DOHH2 (cell line): ENCODE results near the gene ZCWPW1.

Experiments
- H3F3A ChIP-seq: fragments of 200-600 bp; sonication (generic), shearing (Covaris generic); 2 replicates; pipeline ENCODE4 v1.6.0; 2016; ENCODE audit warnings: antibody characterized with exemption, mild to moderate bottlenecking; ENCODE audit not compliant: control insufficient read depth, insufficient read depth
- H3K27ac ChIP-seq: fragments of 200-600 bp; sonication (generic); 2 replicates; pipeline ENCODE4 v1.5.1; 2014; ENCODE audit warnings: low read depth, mild to moderate bottlenecking, low read length, moderate library complexity
- H3K27me3 ChIP-seq: fragments of 200-600 bp; sonication (generic); 2 replicates; pipeline ENCODE4 v1.6.1; 2014; ENCODE audit warnings: mild to moderate bottlenecking, low read length, mixed read lengths; ENCODE audit not compliant: control insufficient read depth
- H3K36me3 ChIP-seq: fragments of 200-600 bp; sonication (generic); 2 replicates; pipeline ENCODE4 v1.6.1; 2014; ENCODE audit warnings: mild to moderate bottlenecking, low read length, moderate library complexity, mixed read lengths; ENCODE audit not compliant: control insufficient read depth
- H3K4me1 ChIP-seq: fragments of 200-600 bp; sonication (generic); 2 replicates; pipeline ENCODE4 v1.6.1; 2014; ENCODE audit warnings: mild to moderate bottlenecking, low read length, mixed read lengths; ENCODE audit not compliant: control insufficient read depth
- H3K4me2 ChIP-seq: fragments of 200-600 bp; sonication (generic); 2 replicates; pipeline ENCODE4 v1.6.0; 2014; ENCODE audit warnings: mild to moderate bottlenecking, low read length, moderate library complexity
- H3K4me3 ChIP-seq: fragments of 200-600 bp; sonication (generic); 2 replicates; pipeline ENCODE4 v1.5.1; 2014; ENCODE audit warnings: mild to moderate bottlenecking, low read length, mixed read lengths
- H3K79me2 ChIP-seq: fragments of 200-600 bp; sonication (generic); 2 replicates; pipeline ENCODE4 v1.6.1; 2014; ENCODE audit warnings: mild to moderate bottlenecking, low read length, mixed read lengths; ENCODE audit not compliant: control insufficient read depth
- H3K9me2 ChIP-seq: fragments of 200-600 bp; sonication (generic); replicated peaks from 2 replicates; pipeline ENCODE4 v1.6.1; 2014; ENCODE audit warnings: mild to moderate bottlenecking, low read length, mixed read lengths; ENCODE audit not compliant: control insufficient read depth
- H3K9me3 ChIP-seq: fragments of 200-600 bp; sonication (generic); 2 replicates; pipeline ENCODE4 v1.6.1; 2014; ENCODE audit warnings: antibody characterized with exemption, low read length, mixed read lengths; ENCODE audit not compliant: control insufficient read depth, insufficient read depth
- H4K20me1 ChIP-seq: fragments of 200-600 bp; sonication (generic); 2 replicates; pipeline ENCODE4 v1.6.0; 2014; ENCODE audit warnings: low read depth, mild to moderate bottlenecking, antibody characterized with exemption, low read length, moderate library complexity; ENCODE audit not compliant: control insufficient read depth, insufficient read depth
- EZH2phosphoT487 ChIP-seq: fragments of 200-600 bp; sonication (generic); IDR thresholded peaks from 2 replicates; pipeline ENCODE4 v1.6.1; 2017; ENCODE audit warnings: borderline replicate concordance, mild to moderate bottlenecking, antibody characterized with exemption, low read length, moderate library complexity, mixed read lengths
- TF ChIP-seq, protein P1 (sequence below): fragments of 200-600 bp; sonication (generic); IDR thresholded peaks from one replicate; pipeline ENCODE4 v1.5.1; 2014; ENCODE audit warnings: antibody characterized with exemption, mild to moderate bottlenecking, low read depth, low read length; ENCODE audit not compliant: poor library complexity, severe bottlenecking

The ZCWPW1 gene

DNA sequence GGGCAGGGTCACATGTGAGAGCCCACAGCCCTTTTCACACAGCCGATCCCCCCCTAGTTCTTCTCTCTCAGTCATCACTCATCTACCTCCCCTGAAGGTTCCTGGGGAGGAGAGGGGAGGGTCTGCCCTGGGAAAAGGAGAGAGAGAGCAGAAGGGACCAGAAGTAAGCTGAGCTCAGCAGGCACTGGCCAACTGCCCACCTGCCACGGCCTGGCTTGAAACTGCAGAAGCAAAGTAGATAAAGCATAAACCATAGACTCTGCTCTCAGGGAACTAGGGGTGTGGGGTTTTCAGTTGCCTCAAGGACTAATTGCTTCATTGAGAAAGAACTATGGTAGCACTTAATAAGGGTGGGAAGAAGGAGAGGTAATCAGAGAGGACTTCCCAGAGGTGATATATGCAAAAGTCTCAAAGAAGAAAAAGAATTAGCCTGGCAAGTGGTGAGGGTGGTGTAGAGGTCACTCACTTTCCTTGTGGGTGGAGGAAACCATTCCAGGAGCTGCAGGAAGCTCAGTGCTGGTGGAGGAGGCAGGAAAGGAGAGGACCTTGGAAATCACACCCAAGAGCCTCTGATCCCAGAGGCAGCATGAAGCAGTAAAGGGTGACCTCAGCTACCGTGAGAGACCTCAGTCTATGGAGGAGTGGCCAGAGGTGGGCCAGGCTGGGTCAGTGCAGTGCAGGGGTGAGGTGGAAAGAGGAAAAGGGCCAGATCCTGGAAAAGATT is 38.1 kb downstream of the ZCWPW1 start:
- no peaks in the 10 kb centered on the region for H3K9me2 ChIP-seq
- no peak overlapping the region for H3K4me2 ChIP-seq
- peaks cover 13% of the 10 kb centered on the region for H3F3A ChIP-seq
- no peaks in the 10 kb centered on the region for H3K36me3 ChIP-seq
- no peak overlapping the region for H3K4me3 ChIP-seq
- no peaks in the 10 kb centered on the region for H3K27me3 ChIP-seq
- H3K79me2 ChIP-seq, result no peaks in the 10 kb centered on the region
- TF ChIP-seq, protein P1, sequence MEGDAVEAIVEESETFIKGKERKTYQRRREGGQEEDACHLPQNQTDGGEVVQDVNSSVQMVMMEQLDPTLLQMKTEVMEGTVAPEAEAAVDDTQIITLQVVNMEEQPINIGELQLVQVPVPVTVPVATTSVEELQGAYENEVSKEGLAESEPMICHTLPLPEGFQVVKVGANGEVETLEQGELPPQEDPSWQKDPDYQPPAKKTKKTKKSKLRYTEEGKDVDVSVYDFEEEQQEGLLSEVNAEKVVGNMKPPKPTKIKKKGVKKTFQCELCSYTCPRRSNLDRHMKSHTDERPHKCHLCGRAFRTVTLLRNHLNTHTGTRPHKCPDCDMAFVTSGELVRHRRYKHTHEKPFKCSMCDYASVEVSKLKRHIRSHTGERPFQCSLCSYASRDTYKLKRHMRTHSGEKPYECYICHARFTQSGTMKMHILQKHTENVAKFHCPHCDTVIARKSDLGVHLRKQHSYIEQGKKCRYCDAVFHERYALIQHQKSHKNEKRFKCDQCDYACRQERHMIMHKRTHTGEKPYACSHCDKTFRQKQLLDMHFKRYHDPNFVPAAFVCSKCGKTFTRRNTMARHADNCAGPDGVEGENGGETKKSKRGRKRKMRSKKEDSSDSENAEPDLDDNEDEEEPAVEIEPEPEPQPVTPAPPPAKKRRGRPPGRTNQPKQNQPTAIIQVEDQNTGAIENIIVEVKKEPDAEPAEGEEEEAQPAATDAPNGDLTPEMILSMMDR, result no peak
- no peak for TF ChIP-seq EZH2phosphoT487
- H3K4me1 ChIP-seq, result peaks cover 49% of the 10 kb centered on the region
- H3K27ac ChIP-seq, result no peak overlapping the region
- no peaks in the 10 kb centered on the region for H4K20me1 ChIP-seq
- no peaks in the 10 kb centered on the region for H3K9me3 ChIP-seq

GRCh38 chr7:100389437-100390088 is 38.9 kb downstream of the ZCWPW1 start:
- Histone ChIP-seq H3K4me2 (no peak overlapping the region), H3K27ac (no peak overlapping the region), H3K36me3 (no peaks in the 10 kb centered on the region), H3K9me3 (no peaks in the 10 kb centered on the region), H3F3A (peaks cover 7% of the 10 kb centered on the region), H3K9me2 (no peaks in the 10 kb centered on the region), H3K27me3 (no peaks in the 10 kb centered on the region), H3K79me2 (no peaks in the 10 kb centered on the region), H4K20me1 (no peaks in the 10 kb centered on the region), H3K4me1 (peaks cover 52% of the 10 kb centered on the region), H3K4me3 (no peak overlapping the region)
- no peak for TF ChIP-seq EZH2phosphoT487
- TF ChIP-seq, protein P1, result no peak

DNA sequence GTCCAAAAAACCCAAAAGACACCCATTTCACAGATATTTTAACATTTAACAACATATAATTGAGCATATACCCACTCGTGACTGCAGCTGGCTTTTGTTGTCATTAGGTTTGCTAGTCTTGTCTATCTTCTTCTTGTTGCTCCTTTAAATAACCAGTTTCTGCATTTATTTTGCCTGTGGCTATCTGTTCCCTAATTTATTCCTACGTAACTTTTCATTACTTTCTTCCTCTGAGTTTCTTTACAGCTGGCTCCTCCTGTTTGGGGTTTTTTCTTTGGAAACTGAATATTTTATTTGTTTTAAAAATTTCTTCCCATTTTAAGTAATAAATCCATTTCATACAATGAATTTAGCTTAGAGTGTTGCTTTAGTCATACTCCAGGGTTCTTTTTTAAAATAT is 40.8 kb downstream of the ZCWPW1 start:
- no peaks in the 10 kb centered on the region for H3K79me2 ChIP-seq
- H3K27ac ChIP-seq, result no peak overlapping the region
- H3K4me3 ChIP-seq, result no peak overlapping the region
- H3K36me3 ChIP-seq, result no peaks in the 10 kb centered on the region
- TF ChIP-seq, protein P1, result no peak
- TF ChIP-seq EZH2phosphoT487, result no peak
- peaks cover 52% of the 10 kb centered on the region for H3K4me1 ChIP-seq
- no peaks in the 10 kb centered on the region for H3K27me3 ChIP-seq
- no peaks in the 10 kb centered on the region for H4K20me1 ChIP-seq
- H3K4me2 ChIP-seq, result no peak overlapping the region
- H3F3A ChIP-seq, result peaks cover 8% of the 10 kb centered on the region
- 0 out of 2 replicates have a peak, but pooled peaks cover 2% of the 10 kb centered on the region for H3K9me3 ChIP-seq
- no peaks in the 10 kb centered on the region for H3K9me2 ChIP-seq
